Fibroblast of lung (primary cell): Measurements from ENCODE around the gene LRCH4.

Experiments used
- EZH2 ChIP-seq: IDR thresholded peaks from 2 replicates; pipeline ENCODE4 v1.5.1; 2012; ENCODE audit warnings: low read length, control low read depth, mild to moderate bottlenecking; ENCODE audit errors: missing control alignments
- TF ChIP-seq, protein P1 (sequence below), 2 donors: IDR thresholded peaks in 1 of 2; conservative IDR thresholded peaks in 1 of 2; 1 replicate in 1 of 2; 2 replicates in 1 of 2; pipeline ENCODE4 v1.5.1; 2011 to 2012; ENCODE audit warnings: low read length in 2 of 2, control low read depth in 1 of 2, inconsistent platforms in 1 of 2, low read depth in 1 of 2, mild to moderate bottlenecking in 1 of 2

GRCh38 chr7:100562195-100563099 is 23.5 kb downstream of the LRCH4 start:
- TF ChIP-seq, protein P1, sequence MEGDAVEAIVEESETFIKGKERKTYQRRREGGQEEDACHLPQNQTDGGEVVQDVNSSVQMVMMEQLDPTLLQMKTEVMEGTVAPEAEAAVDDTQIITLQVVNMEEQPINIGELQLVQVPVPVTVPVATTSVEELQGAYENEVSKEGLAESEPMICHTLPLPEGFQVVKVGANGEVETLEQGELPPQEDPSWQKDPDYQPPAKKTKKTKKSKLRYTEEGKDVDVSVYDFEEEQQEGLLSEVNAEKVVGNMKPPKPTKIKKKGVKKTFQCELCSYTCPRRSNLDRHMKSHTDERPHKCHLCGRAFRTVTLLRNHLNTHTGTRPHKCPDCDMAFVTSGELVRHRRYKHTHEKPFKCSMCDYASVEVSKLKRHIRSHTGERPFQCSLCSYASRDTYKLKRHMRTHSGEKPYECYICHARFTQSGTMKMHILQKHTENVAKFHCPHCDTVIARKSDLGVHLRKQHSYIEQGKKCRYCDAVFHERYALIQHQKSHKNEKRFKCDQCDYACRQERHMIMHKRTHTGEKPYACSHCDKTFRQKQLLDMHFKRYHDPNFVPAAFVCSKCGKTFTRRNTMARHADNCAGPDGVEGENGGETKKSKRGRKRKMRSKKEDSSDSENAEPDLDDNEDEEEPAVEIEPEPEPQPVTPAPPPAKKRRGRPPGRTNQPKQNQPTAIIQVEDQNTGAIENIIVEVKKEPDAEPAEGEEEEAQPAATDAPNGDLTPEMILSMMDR (conservative IDR thresholded peaks at IDR 0.05 in 1 of 2, IDR thresholded peaks at IDR 0.05 in 1 of 2; ENCODE audit: low read depth in 1 of 2, low read length in 2 of 2): no peak
- TF ChIP-seq EZH2: no peak
